ENCODE results near the gene NRARP.

Gene NRARP

DNA sequence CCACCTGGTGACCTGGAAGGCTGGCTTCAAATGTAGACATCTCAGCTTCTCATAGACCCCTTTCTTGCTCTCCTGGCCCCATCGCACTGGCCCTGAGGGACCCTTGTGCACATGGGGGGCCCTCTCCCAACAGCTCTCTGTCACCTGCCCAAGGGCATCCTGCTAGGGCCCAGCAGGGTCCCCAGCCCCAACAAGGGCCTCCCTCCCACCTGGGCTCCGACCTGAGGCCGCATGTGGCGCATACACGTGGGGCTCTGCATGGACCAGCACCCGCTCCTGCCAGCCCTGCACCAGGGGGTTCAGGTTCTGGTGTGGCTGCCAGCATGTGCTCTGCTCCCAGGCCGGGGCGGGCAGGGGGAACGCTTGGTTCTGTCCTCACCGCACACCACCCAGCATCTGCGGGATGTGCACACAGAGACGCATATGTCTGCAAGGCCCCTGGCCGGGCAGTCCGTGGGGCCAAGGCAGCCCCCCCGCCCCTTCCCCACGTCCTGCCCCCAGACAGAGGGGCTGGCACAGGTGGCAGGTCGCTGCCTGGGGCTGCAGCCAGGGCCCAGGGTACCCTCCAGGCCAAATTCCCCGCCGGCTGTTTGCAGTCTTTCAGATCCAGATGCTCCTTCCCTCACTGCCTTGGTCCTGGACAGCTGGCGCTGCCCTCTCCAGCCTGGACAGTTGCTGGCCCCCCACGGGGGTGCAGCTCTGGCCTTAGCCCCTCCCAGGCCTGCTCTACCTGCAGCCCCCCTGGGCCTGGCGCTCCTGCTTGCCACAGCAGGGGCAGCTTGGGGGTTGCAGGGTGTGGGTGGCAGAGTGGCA is 17.9 kb upstream of the NRARP start:
- DNase-seq (ENCODE audit: low read depth), result no peak
- no peak overlapping the region for H3K4me3 ChIP-seq (ENCODE audit: low read depth, low read length)
- TF ChIP-seq, protein P1, sequence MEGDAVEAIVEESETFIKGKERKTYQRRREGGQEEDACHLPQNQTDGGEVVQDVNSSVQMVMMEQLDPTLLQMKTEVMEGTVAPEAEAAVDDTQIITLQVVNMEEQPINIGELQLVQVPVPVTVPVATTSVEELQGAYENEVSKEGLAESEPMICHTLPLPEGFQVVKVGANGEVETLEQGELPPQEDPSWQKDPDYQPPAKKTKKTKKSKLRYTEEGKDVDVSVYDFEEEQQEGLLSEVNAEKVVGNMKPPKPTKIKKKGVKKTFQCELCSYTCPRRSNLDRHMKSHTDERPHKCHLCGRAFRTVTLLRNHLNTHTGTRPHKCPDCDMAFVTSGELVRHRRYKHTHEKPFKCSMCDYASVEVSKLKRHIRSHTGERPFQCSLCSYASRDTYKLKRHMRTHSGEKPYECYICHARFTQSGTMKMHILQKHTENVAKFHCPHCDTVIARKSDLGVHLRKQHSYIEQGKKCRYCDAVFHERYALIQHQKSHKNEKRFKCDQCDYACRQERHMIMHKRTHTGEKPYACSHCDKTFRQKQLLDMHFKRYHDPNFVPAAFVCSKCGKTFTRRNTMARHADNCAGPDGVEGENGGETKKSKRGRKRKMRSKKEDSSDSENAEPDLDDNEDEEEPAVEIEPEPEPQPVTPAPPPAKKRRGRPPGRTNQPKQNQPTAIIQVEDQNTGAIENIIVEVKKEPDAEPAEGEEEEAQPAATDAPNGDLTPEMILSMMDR (IDR thresholded peaks at IDR 0.05; ENCODE audit: insufficient read depth, low read depth, low read length, missing control alignments), result no peak

DNA sequence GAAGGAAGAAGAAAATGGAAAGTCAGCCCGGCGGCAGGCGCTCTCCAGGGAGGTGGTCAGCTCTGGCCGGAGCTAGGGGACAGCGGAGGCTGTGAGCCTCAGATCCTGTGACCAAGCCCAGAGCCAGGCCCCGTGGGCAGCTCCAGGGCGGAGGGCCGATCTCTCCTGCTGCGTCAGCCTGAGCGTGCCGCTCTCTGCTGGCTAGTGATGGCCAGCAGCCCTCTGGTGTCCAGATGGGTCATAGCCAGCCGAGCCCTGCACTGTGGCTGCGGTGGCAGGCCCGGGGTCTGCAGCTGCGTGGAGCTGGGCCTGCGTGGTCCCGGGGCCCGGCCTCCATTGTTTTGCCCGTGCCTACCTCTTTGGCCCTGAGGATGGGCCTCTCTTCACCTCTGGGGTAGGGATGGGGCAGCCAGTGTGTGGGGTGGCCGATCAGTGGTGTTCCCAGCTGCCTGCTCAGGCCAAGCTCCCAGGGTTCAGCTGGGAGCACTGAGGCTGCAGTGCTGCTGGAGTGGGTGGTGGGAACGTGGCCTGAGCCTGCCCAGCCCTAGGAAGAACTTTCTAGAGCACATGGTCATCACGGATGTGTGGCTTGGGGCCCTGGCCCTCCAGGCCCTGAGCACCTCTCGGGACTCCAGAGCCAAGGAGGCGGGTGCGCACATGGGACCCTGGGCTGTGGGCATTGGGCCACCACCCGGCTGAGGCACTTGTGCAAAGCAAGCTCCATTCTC is 17.1 kb upstream of the NRARP start:
- TF ChIP-seq, protein P1 (IDR thresholded peaks at IDR 0.05; ENCODE audit: insufficient read depth, low read depth, low read length, missing control alignments), result no peak
- H3K4me3 ChIP-seq (ENCODE audit: low read depth, low read length), result no peak overlapping the region
- no peak for DNase-seq (ENCODE audit: low read depth)

DNA sequence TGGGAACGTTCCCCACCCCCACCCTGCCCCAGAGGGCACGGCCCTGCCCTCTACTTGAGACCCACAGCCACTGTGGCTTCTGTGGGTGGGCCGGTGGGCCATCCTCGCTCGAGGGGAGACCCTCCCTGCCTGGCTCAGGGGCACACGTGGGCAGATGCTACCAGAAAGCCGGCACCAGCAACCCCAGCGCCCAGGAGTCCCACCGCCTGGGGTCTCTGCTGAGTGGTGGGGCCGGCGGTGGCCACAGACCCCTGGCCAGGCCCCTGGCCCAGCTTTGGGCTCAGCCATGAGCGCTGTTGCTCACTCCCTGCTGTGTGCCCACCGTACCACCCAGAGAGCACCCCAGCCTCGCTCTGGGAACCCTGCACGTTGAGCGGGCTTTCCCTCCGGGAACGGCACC is 16.5 kb upstream of the NRARP start:
- TF ChIP-seq, protein P1 (IDR thresholded peaks at IDR 0.05; ENCODE audit: insufficient read depth, low read depth, low read length, missing control alignments), result no peak
- no peak overlapping the region for H3K4me3 ChIP-seq (ENCODE audit: low read depth, low read length)
- DNase-seq (ENCODE audit: low read depth), result no peak

DNA sequence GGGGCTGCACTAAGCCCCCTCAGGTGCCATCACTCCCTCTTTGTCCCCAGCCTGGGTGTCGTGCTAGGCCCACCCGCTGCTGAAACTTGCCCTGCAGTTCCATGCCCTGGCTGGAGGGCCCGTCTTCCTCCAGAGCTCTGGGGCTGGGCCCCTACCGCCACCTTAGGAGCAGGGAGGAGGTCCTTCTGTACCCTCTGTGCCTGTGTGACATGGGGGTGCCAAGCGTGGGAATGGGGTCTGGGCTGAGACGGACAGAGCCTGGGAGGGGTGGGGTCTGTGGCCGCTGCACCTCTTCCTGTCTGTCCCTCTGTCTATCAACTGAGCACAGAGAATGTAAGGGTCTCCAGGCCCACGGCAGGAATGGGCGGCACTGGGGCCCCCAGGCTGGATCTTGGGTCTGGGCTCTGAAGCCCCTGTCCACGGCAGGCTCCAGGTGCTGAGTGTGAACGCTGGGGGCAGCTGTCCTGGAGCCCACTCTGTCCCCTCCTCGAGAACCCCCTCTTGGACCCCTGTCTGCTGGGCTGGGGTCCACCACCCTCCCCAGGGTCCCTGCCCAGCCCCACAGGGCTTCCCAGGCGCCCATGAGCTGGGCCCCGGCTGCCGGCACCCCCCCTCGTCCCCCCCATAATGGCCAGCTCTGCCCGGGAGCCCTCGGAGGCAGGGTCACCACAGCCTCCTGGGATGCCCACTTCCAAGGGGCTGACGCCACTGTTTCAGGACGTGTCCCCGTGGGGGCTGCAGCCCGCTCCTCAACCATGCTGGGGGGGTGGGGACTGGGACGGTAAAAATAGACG is 15.8 kb upstream of the NRARP start:
- no peak for DNase-seq (ENCODE audit: low read depth)
- TF ChIP-seq, protein P1 (IDR thresholded peaks at IDR 0.05; ENCODE audit: insufficient read depth, low read depth, low read length, missing control alignments), result no peak
- H3K4me3 ChIP-seq (ENCODE audit: low read depth, low read length), result no peak overlapping the region

DNA sequence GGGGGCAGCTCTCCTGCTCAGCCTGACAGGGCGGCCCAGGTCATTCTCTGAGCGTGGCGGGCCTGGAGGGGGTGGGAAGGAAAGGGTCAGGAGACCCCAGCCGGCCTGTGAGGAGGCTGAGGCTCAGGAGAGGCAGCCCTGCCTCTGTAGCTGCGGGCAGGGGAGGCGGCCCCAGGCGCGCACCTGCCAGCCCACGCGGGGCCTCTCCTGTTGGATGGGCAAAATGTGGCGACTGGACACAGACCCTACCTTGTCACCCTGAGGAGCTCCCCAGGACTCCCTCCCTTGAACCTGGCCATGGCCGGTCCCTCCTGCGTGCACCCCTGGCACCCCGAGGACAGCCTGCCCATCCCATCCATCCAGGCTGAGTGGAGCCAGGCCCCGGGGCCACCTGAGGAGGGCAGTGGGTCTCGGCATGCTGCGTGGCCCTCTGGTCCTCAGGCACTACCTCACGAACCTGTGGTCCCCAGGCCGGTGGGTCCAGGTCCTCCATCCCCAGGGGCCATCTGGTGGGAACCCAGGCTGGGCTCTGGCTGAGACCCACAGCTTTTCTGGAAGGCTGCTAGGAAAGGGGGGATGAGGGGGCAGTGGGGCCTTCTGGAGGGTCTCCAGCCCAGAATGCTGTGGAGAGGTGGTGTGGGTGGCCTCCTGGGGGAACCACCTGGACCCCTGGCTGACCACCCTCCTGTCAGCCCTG is 15.1 kb upstream of the NRARP start:
- no peak overlapping the region; the same call in 1 of the 2 replicates for H3K4me3 ChIP-seq (ENCODE audit: low read depth, low read length)
- no peak for DNase-seq (ENCODE audit: low read depth)
- TF ChIP-seq, protein P1 (IDR thresholded peaks at IDR 0.05; ENCODE audit: insufficient read depth, low read depth, low read length, missing control alignments), result no peak

Data from GM12865 (cell line).